AG04450 (cell line): ENCODE results near the gene ANO1. TPM values are rescaled to one million over a fixed set of nuclear protein-coding genes. Genes with fewer than 3 reads are reported as not detected.

Source experiments
- CTCF ChIA-PET: fragments of 300-600, 350-600 bp; formaldehyde crosslinking; extraction: SDS; loops from one replicate; lab custom pipeline; 2022; ENCODE audit warnings: antibody characterized with exemption, inconsistent platforms; lab: Charles Lee
- POLR2A ChIA-PET: fragments of 350-600 bp; formaldehyde crosslinking; extraction: SDS; loops from one replicate; lab custom pipeline; 2021; ENCODE audit warnings: antibody characterized with exemption, inconsistent platforms; lab: Yijun Ruan, JAX
- DNase-seq: peaks from one replicate; pipeline ENCODE4 v3.0.0-alpha.2; 2011; ENCODE audit warnings: low read depth, low spot score
- H3K27ac ChIP-seq: one replicate; pipeline ENCODE4 v1.5.1; 2012; ENCODE audit warnings: low read depth, low read length, control low read depth
- H3K27me3 ChIP-seq: one replicate; pipeline ENCODE4 v1.6.0; 2012; ENCODE audit warnings: low read length; ENCODE audit not compliant: control insufficient read depth, insufficient read depth
- H3K4me3 ChIP-seq: 2 replicates; pipeline ENCODE4 v1.5.1; 2011; ENCODE audit warnings: mild to moderate bottlenecking, low read depth, low read length, control low read depth
- H3K9me3 ChIP-seq: 2 replicates; pipeline ENCODE4 v1.5.1; 2012; ENCODE audit warnings: low read length; ENCODE audit not compliant: control insufficient read depth, insufficient read depth
- CTCF ChIP-seq: IDR thresholded peaks from 2 replicates; pipeline ENCODE4 v1.5.1; 2011; ENCODE audit warnings: low read depth, low read length, control low read depth, inconsistent platforms
- polyA plus RNA-seq: library from polyadenylated mRNA; depleted of rRNA; stranded (reverse); fragments of >200 nt; gene quantifications from 2 replicates; pipeline ENCODE4 v1.2.3, GENCODE V29; 2011

The ANO1 gene
- polyA plus RNA-seq, 1 experiment: 10.3 TPM

- peaks cover 2% of the 10 kb centered on the region for H3K27me3 ChIP-seq
- ChIA-PET POLR2A (no interaction called here), CTCF (interaction anchor here (0.7 to 1.9 kb wide), 2 partner anchors 14 to 57 kb away, joined by 3 to 7 read pairs; no protein-coding TSS in a partner anchor)
- DNase-seq: no peak
- H3K4me3 ChIP-seq: no peak overlapping the region
- TF ChIP-seq CTCF: no peak
- no peak overlapping the region for H3K27ac ChIP-seq
- H3K9me3 ChIP-seq: no peaks in the 10 kb centered on the region
These were observed 56.4 kb downstream of the ANO1 start for GRCh38 chr11:70134490-70134889.

- Histone ChIP-seq H3K9me3 (no peaks in the 10 kb centered on the region), H3K4me3 (peak overlapping the region; percentile 31; the same call in 1 of the 2 replicates), H3K27me3 (peaks cover 2% of the 10 kb centered on the region), H3K27ac (no peak overlapping the region)
- POLR2A ChIA-PET: no interaction called here
- DNase-seq: no peak
- CTCF ChIA-PET: interaction anchor here (0.7 to 1.9 kb wide), 2 partner anchors 14 to 57 kb away, joined by 3 to 7 read pairs; no protein-coding TSS in a partner anchor
- TF ChIP-seq CTCF: no peak
These were observed 57.0 kb downstream of the ANO1 start for GRCh38 chr11:70135142-70135541.

GRCh38 chr11:70135625-70136059, 57.5 kb downstream of the ANO1 start:
- CTCF ChIA-PET: interaction anchor here (1.9 kb wide), 1 partner anchor 13 kb away, joined by 7 read pairs; no protein-coding TSS in a partner anchor
- Histone ChIP-seq H3K9me3 (no peaks in the 10 kb centered on the region), H3K27me3 (peaks cover 2% of the 10 kb centered on the region), H3K27ac (no peak overlapping the region), H3K4me3 (peak overlapping the region; percentile 31; the same call in 1 of the 2 replicates)
- POLR2A ChIA-PET: no interaction called here
- DNase-seq: no peak
- TF ChIP-seq CTCF: no peak

GRCh38 chr11:70137383-70137782, 59.3 kb downstream of the ANO1 start:
- CTCF ChIA-PET: interaction anchor here (0.9 kb wide), 1 partner anchor 226 kb away, joined by 3 read pairs; no protein-coding TSS in a partner anchor
- H3K27ac ChIP-seq: no peak overlapping the region
- H3K27me3 ChIP-seq: peaks cover 2% of the 10 kb centered on the region
- no peak for DNase-seq
- no peak for TF ChIP-seq CTCF
- H3K9me3 ChIP-seq: no peaks in the 10 kb centered on the region
- POLR2A ChIA-PET: interaction anchor here (0.6 kb wide), 1 partner anchor 174 kb away, joined by 13 read pairs; no protein-coding TSS in a partner anchor
- H3K4me3 ChIP-seq: no peak overlapping the region

- Histone ChIP-seq H3K9me3 (no peaks in the 10 kb centered on the region), H3K27ac (no peak overlapping the region), H3K4me3 (no peak overlapping the region), H3K27me3 (peaks cover 7% of the 10 kb centered on the region)
- no peak for TF ChIP-seq CTCF
- no peak for DNase-seq
- ChIA-PET CTCF (interaction anchor here (1.9 kb wide), 1 partner anchor 223 kb away, joined by 6 read pairs; no protein-coding TSS in a partner anchor), POLR2A (interaction anchor here (0.6 kb wide), 1 partner anchor 324 kb away, joined by 3 read pairs; no protein-coding TSS in a partner anchor)
These were observed 60.3 kb downstream of the ANO1 start for GRCh38 chr11:70138403-70138802.
